Large intestine (tissue), 3 donors: Measurements from ENCODE around the gene CDK2AP2. TPM values are rescaled to one million over a fixed set of nuclear protein-coding genes. Genes with fewer than 3 reads are reported as not detected.
"Not testable (repeated sequence)": the region's sequence is repeated elsewhere in the genome, so short reads cannot be mapped to it uniquely, and the experiment has no call there.

ENCODE experiments used
- DNase-seq, 2 donors: peaks; one replicate each; pipeline versions ENCODE4 v3.0.0 to v3.0.0-alpha.2; 2013
- H3K27ac ChIP-seq: one replicate; pipeline ENCODE4 v1.5.1; 2013; ENCODE audit warnings: low read length
- H3K27me3 ChIP-seq: 2 replicates; pipeline ENCODE4 v1.6.1; 2013; ENCODE audit warnings: low read length; ENCODE audit not compliant: control insufficient read depth, insufficient read depth
- H3K36me3 ChIP-seq: 2 replicates; pipeline ENCODE4 v1.6.1; 2013; ENCODE audit warnings: low read length; ENCODE audit not compliant: control insufficient read depth, insufficient read depth
- H3K4me1 ChIP-seq: one replicate; pipeline ENCODE4 v1.6.1; 2013; ENCODE audit warnings: low read length; ENCODE audit not compliant: control insufficient read depth, insufficient read depth
- H3K4me3 ChIP-seq: one replicate; pipeline ENCODE4 v1.5.1; 2013; ENCODE audit warnings: low read length
- H3K9me3 ChIP-seq: one replicate; pipeline ENCODE4 v1.6.1; 2013; ENCODE audit warnings: mild to moderate bottlenecking, low read depth, low read length, moderate library complexity; ENCODE audit not compliant: control insufficient read depth
- WGBS: methylation state at CpG from one replicate; pipeline ENCODE4 v1.1.5; 2013; ENCODE audit warnings: low lambda C conversion rate; ENCODE audit not compliant: insufficient coverage; 5-methylcytosine and 5-hydroxymethylcytosine counted together
- polyA plus RNA-seq: library from polyadenylated mRNA; unstranded; fragments of 120-200 nt; gene quantifications from one replicate; pipeline ENCODE4 v1.2.1, GENCODE V29; 2013

Gene CDK2AP2
- polyA plus RNA-seq, 1 donor: 105 TPM

GRCh38 chr11:67517784-67518552 lies 10.0 kb upstream of the CDK2AP2 start:
- no peaks in the 10 kb centered on the region for H3K4me1 ChIP-seq
- H3K36me3 ChIP-seq: no peaks in the 10 kb centered on the region
- H3K27ac ChIP-seq: no peak overlapping the region
- no peak overlapping the region for H3K4me3 ChIP-seq
- DNase-seq: no peak
- no CpG with 5 or more reads among the region's 10 CpGs for WGBS
- peaks cover 4% of the 10 kb centered on the region for H3K9me3 ChIP-seq
- no peaks in the 10 kb centered on the region for H3K27me3 ChIP-seq

- Histone ChIP-seq H3K9me3 (peaks cover 4% of the 10 kb centered on the region), H3K36me3 (no peaks in the 10 kb centered on the region), H3K27me3 (no peaks in the 10 kb centered on the region), H3K27ac (no peak overlapping the region), H3K4me1 (no peaks in the 10 kb centered on the region), H3K4me3 (no peak overlapping the region)
- no CpG with 5 or more reads among the region's 9 CpGs for WGBS
- no peak for DNase-seq
Observed at GRCh38 chr11:67516806-67517205, 8.8 kb upstream of the CDK2AP2 start.

DNA sequence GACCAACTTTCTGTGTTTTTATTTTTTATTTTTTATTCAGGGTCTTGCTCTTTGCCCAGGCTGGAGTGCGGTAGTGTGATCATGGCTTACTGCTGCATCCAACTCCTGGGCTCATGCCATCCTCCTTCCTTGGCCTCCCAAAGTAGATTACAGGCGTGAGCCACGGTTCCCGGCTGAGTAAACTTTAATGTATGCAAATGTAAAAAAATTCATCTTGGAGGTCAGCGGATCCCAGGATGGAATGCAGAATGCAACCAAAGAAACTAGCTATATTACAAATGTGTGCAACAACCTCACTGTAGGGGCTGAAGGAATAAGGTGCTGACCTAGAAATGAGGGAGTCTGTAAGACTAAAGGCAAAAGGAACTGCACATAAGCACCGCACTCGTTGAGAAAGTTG lies 6.2 kb upstream of the CDK2AP2 start:
- Histone ChIP-seq H3K36me3 (no peaks in the 10 kb centered on the region), H3K4me3 (no peak overlapping the region), H3K4me1 (peaks cover 21% of the 10 kb centered on the region), H3K27ac (no peak overlapping the region), H3K27me3 (no peaks in the 10 kb centered on the region), H3K9me3 (no peaks in the 10 kb centered on the region)
- DNase-seq: no peak
- 100% methylated on average over 2 of the region's 7 CpGs for WGBS

GRCh38 chr11:67511558-67511957 lies 3.6 kb upstream of the CDK2AP2 start:
- H3K27me3 ChIP-seq, H3K36me3 ChIP-seq, H3K4me3 ChIP-seq, H3K9me3 ChIP-seq, DNase-seq, H3K27ac ChIP-seq: not testable (repeated sequence)
- WGBS: no CpG with 5 or more reads among the region's 4 CpGs
- H3K4me1 ChIP-seq: peaks cover 37% of the 10 kb centered on the region

GRCh38 chr11:67510023-67510345 lies 2.0 kb upstream of the CDK2AP2 start:
- Histone ChIP-seq H3K4me1 (peaks cover 50% of the 10 kb centered on the region), H3K9me3 (no peaks in the 10 kb centered on the region), H3K36me3 (peaks cover 8% of the 10 kb centered on the region), H3K27me3 (no peaks in the 10 kb centered on the region), H3K4me3 (no peak overlapping the region), H3K27ac (peak overlapping the region; percentile 76)
- DNase-seq: peak in 1 of 2 donors; percentile 23
- 40% methylated on average over 2 of the region's 3 CpGs for WGBS

GRCh38 chr11:67508486-67509121 lies 642 bp upstream of the CDK2AP2 start:
- peaks cover 8% of the 10 kb centered on the region for H3K36me3 ChIP-seq
- peak; percentile 98 to 99 for DNase-seq
- peak overlapping the region; percentile 70 for H3K4me3 ChIP-seq
- no CpG with 5 or more reads among the region's 57 CpGs for WGBS
- peaks cover 53% of the 10 kb centered on the region for H3K4me1 ChIP-seq
- H3K9me3 ChIP-seq: no peaks in the 10 kb centered on the region
- peak overlapping the region; percentile 94 for H3K27ac ChIP-seq
- H3K27me3 ChIP-seq: peaks cover under 1% of the 10 kb centered on the region

GRCh38 chr11:67507242-67507863 lies 609 bp downstream of the CDK2AP2 start:
- no CpG with 5 or more reads among the region's 33 CpGs for WGBS

DNA sequence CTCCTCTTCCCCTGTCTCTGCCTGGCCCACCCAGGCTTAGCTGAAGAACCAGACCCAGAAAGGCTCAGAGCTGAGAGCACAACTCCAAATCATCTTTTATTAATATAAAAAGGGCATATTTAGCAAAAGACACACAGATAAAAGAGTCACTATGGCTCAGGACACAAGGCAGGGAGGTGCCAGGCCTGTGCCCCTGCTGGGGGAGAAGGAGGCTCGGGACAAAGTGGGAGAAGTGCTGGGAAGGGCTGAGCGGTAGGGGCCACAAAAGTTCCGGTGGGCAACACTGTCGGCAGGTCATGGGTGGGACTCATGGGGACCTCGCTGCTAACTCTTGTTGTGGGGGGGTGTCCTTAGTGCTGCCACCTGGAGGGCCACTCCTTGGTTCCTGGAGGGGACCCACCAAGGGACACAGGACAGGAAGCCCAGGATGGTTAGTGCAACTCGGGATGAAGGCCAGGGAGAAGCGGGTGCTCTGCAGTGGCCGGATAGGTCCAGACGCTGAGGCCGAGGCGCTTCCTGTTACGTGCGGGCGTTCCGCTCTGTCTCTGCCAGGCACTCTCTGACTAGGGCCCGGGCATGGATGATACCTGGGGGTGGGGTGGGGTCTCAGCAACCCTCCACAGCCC lies 1.4 kb downstream of the CDK2AP2 start:
- Histone ChIP-seq H3K27ac (peak overlapping the region; percentile 94), H3K4me1 (peaks cover 57% of the 10 kb centered on the region), H3K36me3 (peaks cover 18% of the 10 kb centered on the region), H3K27me3 (peaks cover 3% of the 10 kb centered on the region), H3K4me3 (peak overlapping the region; percentile 70), H3K9me3 (no peaks in the 10 kb centered on the region)
- no CpG with 5 or more reads among the region's 16 CpGs for WGBS
- DNase-seq: no peak

More at GRCh38 chr11:67507242-67507863, 609 bp downstream of the CDK2AP2 start:
- H3K27ac ChIP-seq: peak overlapping the region; percentile 94
- H3K4me3 ChIP-seq: peak overlapping the region; percentile 70
- peak; percentile 25 to 68 for DNase-seq
- H3K4me1 ChIP-seq: peaks cover 57% of the 10 kb centered on the region
- peaks cover 10% of the 10 kb centered on the region for H3K36me3 ChIP-seq
- peaks cover 3% of the 10 kb centered on the region for H3K27me3 ChIP-seq
- no peaks in the 10 kb centered on the region for H3K9me3 ChIP-seq

DNA sequence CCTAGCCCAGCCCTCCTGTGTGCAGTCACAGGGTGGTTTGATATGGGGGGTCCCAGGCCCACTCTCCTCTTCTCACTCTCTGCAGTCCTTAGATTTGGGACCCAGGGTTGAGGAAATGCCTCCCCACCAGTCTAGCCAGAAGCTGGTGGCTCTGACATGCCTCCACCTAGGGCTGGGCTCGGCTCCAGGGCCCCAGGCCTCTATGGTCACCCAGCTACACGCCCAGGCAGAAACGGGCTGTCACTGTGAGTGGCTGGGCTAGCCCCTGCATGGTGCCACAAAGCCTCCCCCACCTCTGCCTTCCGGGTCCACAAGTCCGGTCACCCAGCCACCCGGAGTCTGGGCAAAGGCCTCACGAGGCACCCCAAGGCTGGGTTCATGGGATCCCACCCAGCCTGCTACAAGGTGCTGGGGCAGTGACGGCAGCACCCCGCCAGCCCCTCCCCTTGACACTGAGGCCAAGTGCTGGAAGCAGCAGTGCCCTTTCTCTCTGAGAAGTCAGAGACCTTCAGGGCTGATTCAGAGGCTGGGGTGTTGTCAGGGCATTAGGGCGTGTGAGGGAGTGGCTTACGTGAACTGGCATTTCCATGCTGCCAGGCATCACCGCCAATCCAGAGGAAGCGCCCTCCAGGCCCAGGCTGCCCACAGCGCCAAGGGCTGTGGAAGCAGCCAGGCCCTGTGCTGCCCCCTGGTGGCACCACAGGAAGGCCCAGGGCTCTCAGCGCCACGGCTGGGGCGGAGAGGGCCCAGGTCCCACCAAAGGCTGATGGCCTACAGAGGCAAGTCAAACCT lies 2.2 kb downstream of the CDK2AP2 start:
- DNase-seq: peak; percentile 95 to 98
- H3K9me3 ChIP-seq: no peaks in the 10 kb centered on the region
- H3K4me3 ChIP-seq: peak overlapping the region; percentile 70
- WGBS: no CpG with 5 or more reads among the region's 17 CpGs
- H3K27me3 ChIP-seq: peaks cover 3% of the 10 kb centered on the region
- H3K36me3 ChIP-seq: peaks cover 23% of the 10 kb centered on the region
- peaks cover 53% of the 10 kb centered on the region for H3K4me1 ChIP-seq
- H3K27ac ChIP-seq: peak overlapping the region; percentile 94
